EL (cell line): Measurements from ENCODE around the gene RNF212B.
A peak's percentile ranks its signal among the peaks of the same experiment; 100 is the strongest.

Source experiments
- DNase-seq: peaks from one replicate; pipeline ENCODE4 v3.0.0-alpha.2; 2016

Gene RNF212B

DNA sequence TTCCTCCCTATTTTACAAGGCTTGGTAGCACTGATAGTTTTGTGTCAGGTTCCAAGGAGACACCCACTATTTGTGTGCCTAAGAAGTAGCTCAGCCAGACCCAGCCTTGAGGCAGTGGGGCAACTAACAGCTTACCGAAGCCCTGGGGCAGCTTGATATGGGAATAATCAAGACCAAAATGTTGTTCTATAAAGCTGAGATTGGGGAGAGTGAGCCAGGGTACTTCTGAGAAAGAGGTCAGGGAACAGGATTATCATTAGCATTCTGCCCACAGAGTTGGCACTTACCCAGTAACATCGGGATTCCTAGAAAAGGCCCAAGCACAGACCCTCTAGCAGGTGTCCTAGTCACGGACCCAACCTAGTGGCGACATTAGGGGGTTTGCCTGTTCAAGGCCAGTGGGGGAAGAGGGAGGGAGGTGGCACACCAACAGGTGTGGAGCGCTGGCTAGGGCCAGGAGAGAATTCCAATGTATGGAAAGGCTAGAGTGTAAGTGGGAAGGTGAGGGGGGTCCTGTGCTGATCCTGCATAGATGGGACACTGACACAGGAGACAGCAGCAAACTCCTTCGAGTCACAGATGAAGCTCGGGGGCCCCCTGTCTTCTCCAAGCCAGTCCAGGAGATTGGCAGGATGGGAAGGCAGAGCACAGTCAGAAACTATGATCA is 60.0 kb downstream of the RNF212B start:
- DNase-seq, result no peak

GRCh38 chr14:23299211-23299957 is 61.6 kb downstream of the RNF212B start:
- DNase-seq, result peak; percentile 53

- no peak for DNase-seq
Measured at GRCh38 chr14:23299986-23300686, 62.4 kb downstream of the RNF212B start.

DNA sequence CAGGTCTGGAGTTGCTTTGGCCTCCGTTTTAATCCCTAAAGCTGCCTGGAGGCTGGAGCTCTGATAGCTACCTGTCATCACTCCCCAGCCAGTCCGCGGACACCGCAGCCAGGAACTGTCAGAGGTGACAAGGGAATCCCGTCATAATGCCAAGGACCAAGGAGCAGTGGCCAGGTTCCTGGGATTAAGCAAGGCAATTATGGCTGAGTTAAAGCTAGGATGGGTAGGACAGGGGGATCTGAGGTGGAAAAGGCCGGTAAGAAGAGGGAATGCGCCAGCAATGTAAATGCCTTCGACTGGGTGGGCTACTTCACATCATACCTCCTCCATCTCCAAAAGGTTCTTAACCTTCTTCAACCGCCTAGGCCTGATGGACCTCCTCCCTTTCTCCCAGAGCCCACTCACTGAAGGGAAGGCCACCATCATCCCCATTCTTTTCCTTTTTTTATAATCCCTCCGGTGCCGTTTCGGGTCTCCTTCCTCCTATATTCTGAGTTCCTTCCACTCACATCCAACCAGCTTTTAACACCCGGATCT is 63.0 kb downstream of the RNF212B start:
- DNase-seq, result peak; percentile 19

DNA sequence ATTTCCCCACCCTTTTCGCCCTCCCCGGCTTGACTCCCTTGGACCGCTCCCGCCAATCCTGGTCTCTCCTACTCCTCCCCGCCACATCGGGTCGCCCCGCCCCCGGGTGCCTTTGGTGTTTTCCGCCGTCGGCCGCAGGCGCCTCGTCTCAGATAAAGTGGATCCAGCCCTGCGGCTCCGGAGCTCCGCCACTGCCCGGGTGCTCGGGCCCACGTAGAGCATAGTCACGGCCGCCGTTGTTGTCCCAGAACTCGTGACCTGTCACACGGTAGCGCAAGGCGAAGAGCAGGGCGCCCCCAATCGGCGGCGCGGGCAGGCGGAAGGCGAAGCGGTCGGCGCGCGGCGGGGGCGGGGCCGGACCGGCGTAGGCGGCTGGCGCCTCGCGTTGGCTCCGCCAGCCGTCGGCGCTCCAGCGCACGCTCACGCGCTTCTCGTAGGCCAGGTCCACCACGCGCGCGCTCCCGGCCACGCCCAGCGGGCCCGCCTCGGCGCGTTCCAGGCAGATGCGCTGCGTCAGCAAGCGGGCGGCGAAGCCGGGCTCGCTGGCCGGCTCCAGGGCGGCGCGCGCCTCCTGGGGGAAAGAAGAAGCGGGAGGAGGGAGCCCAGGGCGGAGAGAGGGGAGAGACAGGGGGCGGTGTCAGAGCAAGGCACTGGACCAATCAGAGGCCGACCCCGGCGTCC is 63.7 kb downstream of the RNF212B start:
- DNase-seq, result peak; percentile 99

GRCh38 chr14:23301969-23302289 is 64.2 kb downstream of the RNF212B start:
- DNase-seq, result no peak

GRCh38 chr14:23302290-23303225 is 64.8 kb downstream of the RNF212B start, which contains the start of gene PPP1R3E:
Gene PPP1R3E (minus strand): TSS chr14:23302859. CDS start chr14:23302576, 283 bp downstream.
- peak; percentile 61 for DNase-seq

DNA sequence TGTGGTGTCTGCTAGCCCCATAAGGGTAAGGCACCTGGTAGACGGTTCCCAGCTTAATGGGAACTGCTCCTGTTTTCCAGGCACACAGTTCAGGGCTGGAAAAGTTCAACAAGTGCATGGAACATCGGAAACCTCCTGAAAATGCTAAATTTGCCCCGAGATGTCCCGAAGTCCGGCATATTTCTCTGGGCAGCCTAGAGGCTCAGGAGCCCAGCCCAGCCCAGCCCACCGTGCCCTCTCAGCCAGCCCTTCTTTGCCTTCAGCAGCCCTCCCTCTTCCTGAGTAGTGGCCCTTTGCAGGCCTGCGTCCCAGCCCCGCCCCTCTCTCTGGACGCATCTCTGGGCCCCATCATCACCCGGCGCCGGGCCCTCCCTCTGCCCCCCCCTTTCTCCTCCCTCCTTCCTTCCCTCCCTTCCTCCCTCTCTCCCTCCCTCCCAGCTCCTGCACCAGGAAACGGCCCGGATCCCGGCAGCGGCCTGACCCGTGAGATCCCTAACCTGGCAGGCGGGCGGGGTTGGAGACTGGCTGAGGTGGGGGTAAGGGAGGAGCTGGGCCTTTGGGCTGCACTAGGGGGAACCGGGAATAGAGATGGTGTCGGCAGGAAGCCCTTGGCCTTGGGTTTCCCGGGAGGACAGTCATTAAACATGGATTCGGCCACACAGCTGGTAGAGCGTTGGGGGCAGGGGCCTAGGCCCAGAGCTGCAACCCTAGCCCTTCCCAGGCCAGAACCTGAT is 68.8 kb downstream of the RNF212B start, which contains the start of gene BCL2L2:
TSS of gene BCL2L2 (plus strand) at position 422 of the 734 bp plus-strand sequence. CDS start 935 bp downstream, outside the sequence.
- DNase-seq, result peak; percentile 93

DNA sequence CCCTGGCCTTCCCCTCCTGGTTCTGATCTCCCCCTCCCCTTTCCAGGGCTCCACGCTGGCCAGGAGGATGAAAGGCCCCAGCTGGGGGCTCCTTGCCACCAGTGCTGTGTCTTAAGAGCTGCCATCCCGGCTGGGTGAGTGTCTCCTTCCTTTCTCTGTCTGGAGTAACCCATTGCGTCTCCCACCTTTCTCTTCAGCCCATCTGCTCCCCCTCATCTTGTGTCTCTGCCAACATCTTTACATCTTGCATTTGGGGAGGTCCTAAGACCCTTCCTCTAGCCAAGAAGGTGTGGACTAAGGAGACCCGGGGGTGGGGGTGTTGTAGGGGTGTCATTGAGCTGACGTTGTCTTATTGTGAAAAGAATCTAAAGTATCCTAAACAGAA is 69.4 kb downstream of the RNF212B start:
- DNase-seq, result no peak

DNA sequence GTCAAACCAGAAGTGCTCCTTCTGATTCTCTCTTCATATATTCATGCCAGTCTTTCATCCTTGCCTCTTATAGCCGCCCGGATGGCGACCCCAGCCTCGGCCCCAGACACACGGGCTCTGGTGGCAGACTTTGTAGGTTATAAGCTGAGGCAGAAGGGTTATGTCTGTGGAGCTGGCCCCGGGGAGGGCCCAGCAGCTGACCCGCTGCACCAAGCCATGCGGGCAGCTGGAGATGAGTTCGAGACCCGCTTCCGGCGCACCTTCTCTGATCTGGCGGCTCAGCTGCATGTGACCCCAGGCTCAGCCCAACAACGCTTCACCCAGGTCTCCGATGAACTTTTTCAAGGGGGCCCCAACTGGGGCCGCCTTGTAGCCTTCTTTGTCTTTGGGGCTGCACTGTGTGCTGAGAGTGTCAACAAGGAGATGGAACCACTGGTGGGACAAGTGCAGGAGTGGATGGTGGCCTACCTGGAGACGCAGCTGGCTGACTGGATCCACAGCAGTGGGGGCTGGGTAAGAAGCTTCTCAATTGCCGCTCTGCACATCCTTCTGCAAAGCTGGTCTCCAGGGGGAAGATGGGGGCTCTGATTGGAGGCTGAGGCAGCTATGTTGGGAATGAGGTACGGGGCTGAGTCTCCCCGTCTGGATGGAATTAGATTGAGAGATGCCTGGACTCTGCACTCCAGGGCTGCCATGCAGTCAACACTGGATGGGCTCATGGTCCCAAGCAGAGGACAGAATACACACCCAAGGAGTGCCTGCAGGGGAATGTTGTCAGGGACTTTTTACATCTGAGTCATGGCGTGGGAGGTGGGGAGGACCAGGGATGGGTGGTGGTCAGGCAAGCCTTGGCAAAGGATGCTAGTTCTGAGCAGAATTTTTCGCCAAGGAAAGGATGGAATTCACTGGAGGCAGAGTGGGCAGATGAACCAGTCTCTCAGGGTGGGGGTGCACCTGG is 70.2 kb downstream of the RNF212B start:
- DNase-seq, result peak; percentile 62

GRCh38 chr14:23308721-23309445 is 71.1 kb downstream of the RNF212B start:
- DNase-seq, result no peak

- DNase-seq, result no peak
Measured at GRCh38 chr14:23310546-23310945, 72.8 kb downstream of the RNF212B start.

DNA sequence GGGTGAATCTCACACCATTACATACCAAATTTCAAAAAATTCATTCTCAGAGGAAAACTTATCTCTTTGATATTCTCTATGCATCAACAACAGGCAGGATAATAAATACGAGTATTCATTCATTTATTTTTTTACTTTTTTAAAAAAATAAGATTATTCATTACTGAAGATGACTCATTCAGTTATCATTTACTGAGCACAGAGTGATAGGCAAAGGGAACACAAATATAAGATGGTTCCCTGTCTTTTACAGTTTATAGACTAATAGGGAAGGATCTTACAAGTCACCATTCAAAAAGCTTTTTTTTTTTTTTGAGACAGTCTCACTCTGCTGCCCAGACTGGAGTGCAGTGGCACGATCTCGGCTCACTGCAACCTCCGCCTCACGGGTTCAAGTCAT is 78.6 kb downstream of the RNF212B start:
- no peak for DNase-seq

GRCh38 chr14:23319746-23320583 is 82.2 kb downstream of the RNF212B start:
- no peak for DNase-seq

- DNase-seq, result peak; percentile 100
Measured at GRCh38 chr14:23320584-23321571, 83.1 kb downstream of the RNF212B start, which contains the start of gene PABPN1. Gene PABPN1 (plus strand): TSS chr14:23321457. CDS start chr14:23321470, 13 bp downstream.
